H1 (cell line): ENCODE data around the gene APOA4. TPM values are rescaled to one million over a fixed set of nuclear protein-coding genes. Genes with fewer than 3 reads are reported as not detected.

Experiments used
- CTCF ChIA-PET: fragments of 300-600 bp; sonication (Branson Sonifier 250); formaldehyde crosslinking; loops from one replicate; lab custom pipeline; 2021; ENCODE audit not compliant: partially characterized antibody; lab: Charles Lee
- POLR2A ChIA-PET: fragments of 300-600 bp; sonication (Branson Sonifier 250); formaldehyde crosslinking; loops from one replicate; lab custom pipeline; 2021; ENCODE audit warnings: inconsistent platforms; ENCODE audit not compliant: partially characterized antibody; lab: Charles Lee
- DNase-seq, 2 experiments: peaks; one replicate each; pipeline versions ENCODE4 v3.0.0 to v3.0.0-alpha.2; 2010 to 2022; ENCODE audit warnings: low spot score in 2 of 2, low read depth in 1 of 2, mixed read lengths in 1 of 2
- FAIRE-seq: peaks from 2 replicates; lab custom pipeline; 2011; peaks lifted over from hg19 to GRCh38; lab: Jason Lieb, UNC
- H2AFZ ChIP-seq: 2 replicates; pipeline ENCODE4 v1.8.1; 2012; ENCODE audit warnings: low read length, inconsistent platforms
- H2AK5ac ChIP-seq: 2 replicates; pipeline ENCODE4 v1.6.1; 2013; ENCODE audit warnings: low read depth, low read length
- H2BK120ac ChIP-seq: replicated peaks from 2 replicates; pipeline ENCODE3; 2013; ENCODE audit warnings: low read depth, low read length, inconsistent platforms
- H2BK12ac ChIP-seq: 2 replicates; pipeline ENCODE4 v1.6.1; 2013; ENCODE audit warnings: low read depth, low read length
- H2BK15ac ChIP-seq: 2 replicates; pipeline ENCODE4 v1.6.1; 2013; ENCODE audit warnings: low read length
- H2BK20ac ChIP-seq: 2 replicates; pipeline ENCODE4 v1.6.1; 2013; ENCODE audit warnings: low read length
- H2BK5ac ChIP-seq: 2 replicates; pipeline ENCODE4 v1.6.1; 2013; ENCODE audit warnings: low read depth, low read length
- H3K14ac ChIP-seq: 2 replicates; pipeline ENCODE4 v1.6.1; 2013; ENCODE audit warnings: inconsistent platforms; ENCODE audit not compliant: insufficient read length
- H3K18ac ChIP-seq: 2 replicates; pipeline ENCODE4 v1.6.1; 2013; ENCODE audit warnings: low read length; ENCODE audit errors: extremely low read depth
- H3K23ac ChIP-seq: 2 replicates; pipeline ENCODE4 v1.6.1; 2013; ENCODE audit warnings: inconsistent platforms; ENCODE audit not compliant: insufficient read length
- H3K23me2 ChIP-seq: 2 replicates; pipeline ENCODE4 v1.6.1; 2013; ENCODE audit warnings: low read depth, low read length
- H3K27ac ChIP-seq: 2 replicates; pipeline ENCODE4 v1.6.1; 2011; ENCODE audit warnings: low read depth, low read length, inconsistent platforms
- H3K27me3 ChIP-seq, 4 experiments: replicated peaks in 1 of 4; 1 replicate in 1 of 4; 2 replicates in 3 of 4; pipeline versions ENCODE4 v1.6.1 to v1.8.1; 2011 to 2013; ENCODE audit warnings: low read length in 3 of 4, mild to moderate bottlenecking in 3 of 4, inconsistent platforms in 2 of 4, mixed read lengths in 2 of 4, moderate library complexity in 1 of 4; ENCODE audit not compliant: control insufficient read depth in 3 of 4, insufficient read depth in 3 of 4; ENCODE audit errors: extremely low read depth in 1 of 4
- H3K36me3 ChIP-seq, 4 experiments: 2 replicates each; pipeline versions ENCODE4 v1.6.1 to v1.8.1; 2011 to 2013; ENCODE audit warnings: mild to moderate bottlenecking in 4 of 4, low read length in 3 of 4, moderate library complexity in 2 of 4, control low read depth in 1 of 4, inconsistent platforms in 1 of 4; ENCODE audit not compliant: insufficient read depth in 4 of 4, control insufficient read depth in 2 of 4
- H3K4ac ChIP-seq: replicated peaks from 2 replicates; pipeline ENCODE3; 2013; ENCODE audit warnings: low read length, low read depth, mixed read lengths, inconsistent platforms; ENCODE audit not compliant: insufficient read length
- H3K4me1 ChIP-seq, 4 experiments: replicated peaks in 1 of 4; 1 replicate in 1 of 4; 2 replicates in 3 of 4; pipeline versions ENCODE4 v1.6.1 to v1.8.1; 2011 to 2013; ENCODE audit warnings: low read length in 3 of 4, inconsistent platforms in 2 of 4, mixed read lengths in 1 of 4; ENCODE audit not compliant: insufficient read depth in 4 of 4, control insufficient read depth in 3 of 4
- H3K4me2 ChIP-seq, 2 experiments: 2 replicates each; pipeline versions ENCODE4 v1.6.1 to v1.8.1; 2011 to 2013; ENCODE audit warnings: low read depth in 2 of 2, low read length in 2 of 2, control low read depth in 1 of 2, inconsistent platforms in 1 of 2, mild to moderate bottlenecking in 1 of 2; ENCODE audit not compliant: insufficient read depth in 1 of 2
- H3K4me3 ChIP-seq, 4 experiments: fragments of 200-600, 300-600 bp in 1 of 4; sonication (generic), shearing (Covaris generic), sonication (Bioruptor Twin) in 1 of 4; 2 replicates each; pipeline versions ENCODE4 v1.5.1 to v1.8.1; 2011 to 2016; ENCODE audit warnings: low read length in 4 of 4, low read depth in 3 of 4, control low read depth in 2 of 4, inconsistent platforms in 2 of 4, mild to moderate bottlenecking in 2 of 4, mixed read lengths in 1 of 4, moderate library complexity in 1 of 4; ENCODE audit not compliant: insufficient read depth in 2 of 4; ENCODE audit errors: extremely low read depth in 1 of 4
- H3K56ac ChIP-seq: replicated peaks from 2 replicates; pipeline ENCODE3; 2013; ENCODE audit warnings: low read depth, mild to moderate bottlenecking, mixed read lengths, low read length, inconsistent platforms; ENCODE audit not compliant: insufficient read length
- H3K79me1 ChIP-seq: 2 replicates; pipeline ENCODE4 v1.6.1; 2013; ENCODE audit warnings: low read depth, low read length, control low read depth
- H3K79me2 ChIP-seq, 2 experiments: 2 replicates each; pipeline versions ENCODE4 v1.6.1 to v1.8.1; 2012 to 2013; ENCODE audit warnings: low read length in 2 of 2, mild to moderate bottlenecking in 2 of 2, inconsistent platforms in 1 of 2; ENCODE audit not compliant: insufficient read depth in 2 of 2, control insufficient read depth in 1 of 2
- H3K9ac ChIP-seq, 4 experiments: replicated peaks in 1 of 4; 1 replicate in 1 of 4; 2 replicates in 3 of 4; pipeline versions ENCODE4 v1.6.1 to v1.8.1; 2011 to 2013; ENCODE audit warnings: low read depth in 3 of 4, low read length in 3 of 4, control low read depth in 2 of 4, mild to moderate bottlenecking in 2 of 4, moderate library complexity in 2 of 4, inconsistent platforms in 1 of 4; ENCODE audit errors: extremely low read depth in 1 of 4
- H3K9me3 ChIP-seq, 2 experiments: 2 replicates each; pipeline versions ENCODE4 v1.6.1 to v1.8.1; 2012 to 2013; ENCODE audit warnings: mild to moderate bottlenecking in 2 of 2, moderate library complexity in 2 of 2, control low read depth in 1 of 2, inconsistent platforms in 1 of 2, low read depth in 1 of 2, low read length in 1 of 2, mixed read lengths in 1 of 2; ENCODE audit not compliant: insufficient read depth in 2 of 2
- H4K20me1 ChIP-seq, 2 experiments: replicated peaks in 1 of 2; 2 replicates each; pipeline versions ENCODE3 to v1.8.1; 2011 to 2013; ENCODE audit warnings: inconsistent platforms in 2 of 2, low read length in 2 of 2, mild to moderate bottlenecking in 1 of 2; ENCODE audit not compliant: insufficient read depth in 2 of 2, control insufficient read depth in 1 of 2
- H4K5ac ChIP-seq: 2 replicates; pipeline ENCODE4 v1.6.1; 2013; ENCODE audit warnings: low read length, low read depth, mixed read lengths, inconsistent platforms; ENCODE audit not compliant: insufficient read length
- H4K8ac ChIP-seq: 2 replicates; pipeline ENCODE4 v1.8.0; 2013; ENCODE audit warnings: mild to moderate bottlenecking, moderate library complexity, low read length, inconsistent platforms; ENCODE audit not compliant: insufficient read depth; ENCODE audit errors: extremely low read depth
- H4K91ac ChIP-seq: replicated peaks from 2 replicates; pipeline ENCODE3; 2013; ENCODE audit warnings: low read length, mixed read lengths, inconsistent platforms; ENCODE audit not compliant: insufficient read length
- ATF3 ChIP-seq: IDR thresholded peaks from 2 replicates; pipeline ENCODE4 v1.6.1; 2011; ENCODE audit warnings: low read depth, mild to moderate bottlenecking, low read length; ENCODE audit not compliant: insufficient read depth
- BACH1 ChIP-seq: IDR thresholded peaks from 2 replicates; pipeline ENCODE4 v1.6.1; 2012; ENCODE audit warnings: low read length, improper control_type of control experiment
- BCL11A ChIP-seq, 2 experiments: IDR thresholded peaks; one replicate each; pipeline ENCODE4 v1.6.1; 2011; ENCODE audit warnings: low read depth in 2 of 2, low read length in 2 of 2, mild to moderate bottlenecking in 2 of 2
- CHD1 ChIP-seq: IDR thresholded peaks from 2 replicates; pipeline ENCODE4 v1.6.1; 2012; ENCODE audit warnings: low read depth, low read length, improper control_type of control experiment
- CHD2 ChIP-seq: IDR thresholded peaks from 2 replicates; pipeline ENCODE4 v1.6.1; 2012; ENCODE audit warnings: low read length, improper control_type of control experiment
- EP300 ChIP-seq, 2 experiments: IDR thresholded peaks; 1 replicate in 1 of 2; 2 replicates in 1 of 2; pipeline ENCODE4 v1.6.1; 2011 to 2012; ENCODE audit warnings: low read depth in 2 of 2, low read length in 2 of 2, mild to moderate bottlenecking in 2 of 2, borderline replicate concordance in 1 of 2, inconsistent platforms in 1 of 2, moderate library complexity in 1 of 2
- FOSL1 ChIP-seq: IDR thresholded peaks from 2 replicates; pipeline ENCODE4 v1.6.1; 2011; ENCODE audit warnings: mild to moderate bottlenecking, low read depth, low read length, moderate library complexity; ENCODE audit not compliant: insufficient read depth
- GTF2F1 ChIP-seq: IDR thresholded peaks from 2 replicates; pipeline ENCODE4 v1.6.1; 2012; ENCODE audit warnings: low read depth, low read length, improper control_type of control experiment, borderline replicate concordance
- JUN ChIP-seq: IDR thresholded peaks from 2 replicates; pipeline ENCODE4 v1.6.1; 2011; ENCODE audit warnings: low read depth, mild to moderate bottlenecking, improper control_type of control experiment, low read length
- KDM4A ChIP-seq: IDR thresholded peaks from one replicate; pipeline ENCODE4 v1.7.1; 2012; ENCODE audit warnings: low read depth, mild to moderate bottlenecking, moderate library complexity, low read length, inconsistent platforms; ENCODE audit not compliant: severe bottlenecking
- KDM5A ChIP-seq: fragments of 200-600 bp; IDR thresholded peaks from 2 replicates; pipeline ENCODE4 v1.7.1; 2012; ENCODE audit warnings: mild to moderate bottlenecking, low read length, inconsistent platforms, mixed read lengths
- POLR2A ChIP-seq, 2 experiments: IDR thresholded peaks; 1 replicate in 1 of 2; 2 replicates in 1 of 2; pipeline ENCODE4 v1.6.1; 2011; ENCODE audit warnings: low read depth in 2 of 2, low read length in 2 of 2, mild to moderate bottlenecking in 2 of 2; ENCODE audit errors: control extremely low read depth in 1 of 2
- RBBP5 ChIP-seq: IDR thresholded peaks from 2 replicates; pipeline ENCODE4 v1.7.1; 2012; ENCODE audit warnings: low read depth, mild to moderate bottlenecking, inconsistent platforms, low read length, moderate library complexity, borderline replicate concordance
- SIX5 ChIP-seq: IDR thresholded peaks from 2 replicates; pipeline ENCODE4 v1.6.1; 2011; ENCODE audit warnings: mild to moderate bottlenecking, low read depth, low read length
- SP1 ChIP-seq: IDR thresholded peaks from 2 replicates; pipeline ENCODE4 v1.6.1; 2011; ENCODE audit warnings: low read depth, low read length
- WGBS, 2 experiments: shearing (Covaris generic) in 1 of 2; methylation state at CpG; one replicate each; pipeline versions ENCODE4 v1.1.6 to v1.1.7; 2013 to 2015; ENCODE audit warnings: low lambda C conversion rate in 2 of 2, mixed read lengths in 2 of 2, inconsistent platforms in 1 of 2, low coverage in 1 of 2, missing lambda C conversion rate in 1 of 2; ENCODE audit not compliant: insufficient replicate concordance in 2 of 2, insufficient coverage in 1 of 2, insufficient read length in 1 of 2; ENCODE audit errors: extremely low coverage in 1 of 2, missing lambda C conversion rate in 1 of 2; 5-methylcytosine and 5-hydroxymethylcytosine counted together
- polyA plus RNA-seq, 7 experiments: library from polyadenylated mRNA; depleted of rRNA in 3 of 7; stranded (reverse) in 5 of 7; unstranded in 2 of 7; fragments of >200 nt in 5 of 7; fragments of 200-250 nt in 2 of 7; gene quantifications; 1 replicate in 5 of 7; 2 replicates in 1 of 7; 4 replicates in 1 of 7; pipeline versions ENCODE4 v1.2.1 to v1.2.3, GENCODE V29; 2011 to 2013; ENCODE audit warnings: missing spikeins in 2 of 7, mixed read lengths in 2 of 7
- total RNA-seq: library from RNA; stranded (reverse); fragmentation: NEBNext Ultra II Directional; extraction: Animal tissue kit (Norgen Biotek cat#: 25700); gene quantifications from 2 replicates; pipeline ENCODE4 v1.2.1, GENCODE V29; 2021

APOA4 gene
- total and polyA plus RNA-seq, 2 of the 8 experiments (the other 6 are each of a cell fraction or from before 2014, with no cell fraction given), result not detected

DNA sequence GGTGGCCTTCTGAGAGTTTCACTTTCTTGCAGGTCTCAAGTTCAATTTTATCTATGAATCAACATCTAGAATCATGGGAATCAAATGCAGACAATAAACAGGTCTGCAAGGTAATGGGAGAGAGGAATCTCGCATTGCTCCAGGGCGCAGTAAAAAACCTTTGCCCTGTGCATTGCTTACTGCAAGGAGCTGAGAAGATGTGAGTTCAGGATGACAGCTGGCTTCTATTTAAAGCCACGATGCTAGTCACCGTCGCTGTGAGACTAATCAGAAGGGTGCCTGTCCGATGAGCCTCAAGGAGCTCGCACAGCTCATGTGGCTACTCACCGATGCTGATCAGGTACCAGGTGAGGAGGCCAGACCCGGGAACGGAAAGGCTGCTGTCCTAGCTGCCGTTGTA lies 44.5 kb upstream of the APOA4 start:
- H3K79me2 ChIP-seq, result no peaks in the 10 kb centered on the region
- no peak overlapping the region for H3K4ac ChIP-seq
- no peak overlapping the region for H4K91ac ChIP-seq
- no peak for FAIRE-seq
- no peak overlapping the region for H2BK20ac ChIP-seq
- H3K4me2 ChIP-seq, result no peak overlapping the region
- no peak overlapping the region for H3K4me3 ChIP-seq
- H4K20me1 ChIP-seq, result no peaks in the 10 kb centered on the region
- CTCF ChIA-PET, result interaction anchor here (0.5 to 6.2 kb wide), 6 partner anchors 12 to 1474 kb away, joined by 3 to 37 read pairs (median 3); no protein-coding TSS in a partner anchor
- H2BK120ac ChIP-seq, result no peak overlapping the region
- no peaks in the 10 kb centered on the region for H3K4me1 ChIP-seq
- no peak overlapping the region for H4K5ac ChIP-seq
- 96% methylated on average over 11 of the region's 11 CpGs; no CpG with 5 or more reads in 1 of the 2 experiments for WGBS, 2 experiments
- no peak overlapping the region for H3K18ac ChIP-seq
- H2BK12ac ChIP-seq, result no peak overlapping the region
- H3K9me3 ChIP-seq, result no peaks in the 10 kb centered on the region
- H3K27me3 ChIP-seq, result no peaks in the 10 kb centered on the region
- no peak overlapping the region for H2BK15ac ChIP-seq
- peaks cover 0 to 49% (median 32%) of the 10 kb centered on the region in 4 experiments; a peak in 7 of 8 replicates for H3K36me3 ChIP-seq
- POLR2A ChIA-PET, result interaction anchor here (0.6 kb wide), 1 partner anchor 121 kb away, joined by 3 read pairs; no protein-coding TSS in a partner anchor
- no peak overlapping the region for H3K27ac ChIP-seq
- H3K14ac ChIP-seq, result no peak overlapping the region
- H2AK5ac ChIP-seq, result no peak overlapping the region
- no peaks in the 10 kb centered on the region for H3K23me2 ChIP-seq
- H2BK5ac ChIP-seq, result no peak overlapping the region
- H3K9ac ChIP-seq, result no peak overlapping the region
- H3K23ac ChIP-seq, result no peak overlapping the region
- no peaks in the 10 kb centered on the region for H3K79me1 ChIP-seq
- DNase-seq, result no peak
- no peak overlapping the region for H3K56ac ChIP-seq
- no peak overlapping the region for H2AFZ ChIP-seq
- H4K8ac ChIP-seq, result no peak overlapping the region
- TF ChIP-seq KDM4A, result no peak
- no peak for TF ChIP-seq BCL11A (IDR thresholded peaks at IDR 0.05; ENCODE audit: low read depth in 2 of 2, low read length in 2 of 2)
- TF ChIP-seq BACH1, result no peak
- no peak for TF ChIP-seq FOSL1
- no peak for TF ChIP-seq KDM5A
- TF ChIP-seq EP300 (IDR thresholded peaks at IDR 0.05; ENCODE audit: borderline replicate concordance in 1 of 2, low read depth in 2 of 2, low read length in 2 of 2), result no peak
- no peak for TF ChIP-seq POLR2A (IDR thresholded peaks at IDR 0.05; ENCODE audit: control extremely low read depth in 1 of 2, low read depth in 2 of 2, low read length in 2 of 2)
- TF ChIP-seq CHD1, result no peak
- no peak for TF ChIP-seq GTF2F1
- no peak for TF ChIP-seq CHD2
- no peak for TF ChIP-seq SP1
- TF ChIP-seq RBBP5, result no peak
- TF ChIP-seq SIX5, result no peak
- no peak for TF ChIP-seq ATF3
- no peak for TF ChIP-seq JUN
